Mucosa of rectum (tissue), 2 donors: Measurements from ENCODE around the gene SEC61G.
A peak's percentile ranks its signal among the peaks of the same experiment; 100 is the strongest.

Source experiments
- H3K27ac ChIP-seq, 2 donors: one replicate each; pipeline ENCODE4 v1.7.0; 2013; ENCODE audit warnings: inconsistent platforms in 2 of 2, low read depth in 2 of 2, low read length in 2 of 2
- H3K27me3 ChIP-seq, 2 donors: one replicate each; pipeline ENCODE4 v1.7.0; 2013; ENCODE audit warnings: low read length in 2 of 2; ENCODE audit not compliant: control insufficient read depth in 2 of 2, insufficient read depth in 2 of 2
- H3K36me3 ChIP-seq, 2 donors: one replicate each; pipeline ENCODE4 v1.7.0; 2013; ENCODE audit warnings: low read length in 2 of 2; ENCODE audit not compliant: control insufficient read depth in 2 of 2, insufficient read depth in 2 of 2
- H3K4me1 ChIP-seq, 2 donors: one replicate each; pipeline ENCODE4 v1.7.0; 2013; ENCODE audit warnings: low read length in 2 of 2, mild to moderate bottlenecking in 1 of 2; ENCODE audit not compliant: control insufficient read depth in 2 of 2, insufficient read depth in 2 of 2
- H3K4me3 ChIP-seq, 2 donors: one replicate each; pipeline ENCODE4 v1.7.0; 2013; ENCODE audit warnings: low read length in 2 of 2
- H3K9ac ChIP-seq, 2 donors: one replicate each; pipeline ENCODE4 v1.7.0; 2013; ENCODE audit warnings: low read length in 2 of 2, low read depth in 1 of 2, mild to moderate bottlenecking in 1 of 2
- H3K9me3 ChIP-seq, 2 donors: one replicate each; pipeline ENCODE4 v1.7.0; 2013; ENCODE audit warnings: low read length in 2 of 2; ENCODE audit not compliant: control insufficient read depth in 2 of 2
- donor health status: healthy.
- donor health status: Normal muscosa, but diverticular disease.

Gene SEC61G

GRCh38 chr7:54783952-54784351 is 24.9 kb upstream of the SEC61G start:
- no peaks in the 10 kb centered on the region for H3K9me3 ChIP-seq
- H3K36me3 ChIP-seq, result no peaks in the 10 kb centered on the region
- peaks cover 0 to 4% of the 10 kb centered on the region in 2 donors for H3K4me1 ChIP-seq
- H3K27me3 ChIP-seq, result no peaks in the 10 kb centered on the region
- no peak overlapping the region for H3K27ac ChIP-seq
- no peak overlapping the region for H3K9ac ChIP-seq
- no peak overlapping the region for H3K4me3 ChIP-seq

DNA sequence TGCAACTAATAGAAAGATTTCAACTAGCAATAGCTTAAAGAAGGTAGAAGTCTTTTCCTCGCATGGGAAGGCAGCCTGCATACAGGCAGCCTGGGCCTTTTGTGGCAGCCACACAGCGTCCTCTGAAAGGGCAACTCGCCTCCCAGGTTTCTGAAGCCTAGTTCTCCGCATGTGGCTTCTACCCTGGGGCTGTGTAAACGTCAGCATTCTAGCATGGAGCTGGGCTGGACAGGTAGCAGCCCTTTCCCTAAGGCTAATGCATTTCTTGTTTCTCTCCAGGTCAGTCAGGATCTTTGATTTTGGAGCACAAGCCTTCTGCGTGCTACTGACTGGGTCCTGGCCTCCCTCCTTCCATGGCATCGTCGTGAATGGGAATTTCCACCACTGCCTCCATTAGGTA is 23.8 kb upstream of the SEC61G start:
- Histone ChIP-seq H3K9me3 (no peaks in the 10 kb centered on the region), H3K9ac (no peak overlapping the region), H3K27ac (no peak overlapping the region), H3K4me3 (no peak overlapping the region), H3K36me3 (no peaks in the 10 kb centered on the region), H3K27me3 (no peaks in the 10 kb centered on the region), H3K4me1 (no peaks in the 10 kb centered on the region)

GRCh38 chr7:54782314-54782713 is 23.3 kb upstream of the SEC61G start:
- no peaks in the 10 kb centered on the region for H3K4me1 ChIP-seq
- H3K27me3 ChIP-seq, result no peaks in the 10 kb centered on the region
- no peak overlapping the region for H3K27ac ChIP-seq
- no peaks in the 10 kb centered on the region for H3K9me3 ChIP-seq
- no peak overlapping the region for H3K4me3 ChIP-seq
- no peak overlapping the region for H3K9ac ChIP-seq
- H3K36me3 ChIP-seq, result no peaks in the 10 kb centered on the region

DNA sequence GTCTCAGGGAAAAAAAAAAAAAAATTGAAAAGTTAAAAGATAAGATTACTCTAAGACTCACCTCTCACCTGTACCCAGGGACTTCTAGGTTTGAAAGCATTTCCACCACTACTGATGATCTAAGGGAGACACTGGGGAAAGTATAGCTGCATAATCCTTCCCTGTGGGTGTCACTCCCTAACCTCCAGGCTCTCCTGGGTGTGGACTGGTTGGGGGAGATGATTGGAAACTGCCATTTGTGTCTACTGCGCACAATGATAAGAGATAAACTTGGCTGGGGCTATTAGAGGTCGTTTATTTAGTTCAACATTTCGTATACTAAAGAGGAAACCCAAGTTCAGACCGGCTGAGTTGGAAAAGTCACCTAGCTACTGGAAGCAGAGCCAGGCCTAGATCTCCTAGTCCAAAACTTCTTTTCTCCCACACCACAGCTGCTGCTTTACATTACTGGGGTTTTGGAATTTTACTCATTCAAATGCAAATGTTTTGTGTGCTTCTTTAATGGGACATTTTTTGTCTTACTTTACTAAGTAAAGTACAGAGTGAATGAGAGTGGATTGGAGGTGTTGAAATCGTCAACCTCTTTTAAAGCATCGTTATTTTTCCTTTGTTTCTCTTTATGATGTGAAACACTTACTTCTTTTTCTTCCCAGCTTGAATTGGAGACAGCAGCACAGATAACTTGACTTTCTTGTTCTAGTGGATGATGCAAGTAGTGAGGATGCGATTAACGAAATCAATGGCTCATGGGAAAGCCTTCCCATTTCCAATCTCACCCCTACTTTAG is 22.3 kb upstream of the SEC61G start:
- no peak overlapping the region for H3K4me3 ChIP-seq
- no peaks in the 10 kb centered on the region for H3K36me3 ChIP-seq
- no peak overlapping the region for H3K27ac ChIP-seq
- no peak overlapping the region for H3K9ac ChIP-seq
- no peaks in the 10 kb centered on the region for H3K9me3 ChIP-seq
- no peaks in the 10 kb centered on the region for H3K27me3 ChIP-seq
- H3K4me1 ChIP-seq, result no peaks in the 10 kb centered on the region

DNA sequence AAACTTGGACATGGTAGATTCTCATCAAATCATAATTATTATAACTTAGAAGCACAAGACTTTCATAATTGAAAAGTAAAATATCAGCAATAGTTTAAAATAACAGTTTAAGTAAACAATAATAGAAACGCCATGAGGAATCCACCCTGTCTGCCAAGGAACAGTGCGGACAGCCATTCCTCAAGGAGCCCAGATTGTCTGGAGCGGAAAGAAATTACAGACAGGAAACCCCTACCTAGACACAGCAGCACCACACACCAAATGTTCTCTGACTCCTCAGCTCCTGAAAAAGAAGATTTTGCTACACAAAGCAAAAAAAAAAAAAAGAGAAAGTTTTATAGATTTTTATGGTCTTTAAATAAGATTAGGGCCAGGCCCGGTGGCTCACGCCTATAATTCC is 21.5 kb upstream of the SEC61G start:
- Histone ChIP-seq H3K4me1 (no peaks in the 10 kb centered on the region), H3K36me3 (no peaks in the 10 kb centered on the region)

GRCh38 chr7:54778696-54779540 is 19.9 kb upstream of the SEC61G start:
- Histone ChIP-seq H3K9me3 (no peaks in the 10 kb centered on the region), H3K36me3 (no peaks in the 10 kb centered on the region), H3K4me1 (no peaks in the 10 kb centered on the region), H3K27me3 (no peaks in the 10 kb centered on the region), H3K27ac (no peak overlapping the region), H3K9ac (no peak overlapping the region), H3K4me3 (no peak overlapping the region)

More for the DNA sequence above, 21.5 kb upstream of the SEC61G start:
- no peaks in the 10 kb centered on the region for H3K9me3 ChIP-seq
- H3K27me3 ChIP-seq, result no peaks in the 10 kb centered on the region
- H3K27ac ChIP-seq, result no peak overlapping the region
- no peak overlapping the region for H3K4me3 ChIP-seq
- no peak overlapping the region for H3K9ac ChIP-seq

- H3K36me3 ChIP-seq, result no peaks in the 10 kb centered on the region
- no peaks in the 10 kb centered on the region for H3K27me3 ChIP-seq
- no peaks in the 10 kb centered on the region for H3K4me1 ChIP-seq
- H3K9ac ChIP-seq, result no peak overlapping the region
- no peak overlapping the region for H3K4me3 ChIP-seq
- no peaks in the 10 kb centered on the region for H3K9me3 ChIP-seq
- H3K27ac ChIP-seq, result no peak overlapping the region
Observed at GRCh38 chr7:54778166-54778565, 19.2 kb upstream of the SEC61G start.

GRCh38 chr7:54774785-54775740 is 16.1 kb upstream of the SEC61G start:
- Histone ChIP-seq H3K27ac (no peak overlapping the region), H3K4me1 (no peaks in the 10 kb centered on the region), H3K4me3 (no peak overlapping the region), H3K9me3 (no peaks in the 10 kb centered on the region), H3K36me3 (no peaks in the 10 kb centered on the region), H3K27me3 (no peaks in the 10 kb centered on the region), H3K9ac (no peak overlapping the region)

- no peaks in the 10 kb centered on the region for H3K4me1 ChIP-seq
- peak overlapping the region; percentile 29 to 63 for H3K9ac ChIP-seq
- no peaks in the 10 kb centered on the region for H3K9me3 ChIP-seq
- peak overlapping the region in 1 of 2 donors; percentile 2 for H3K27ac ChIP-seq
- no peaks in the 10 kb centered on the region for H3K27me3 ChIP-seq
- no peaks in the 10 kb centered on the region for H3K36me3 ChIP-seq
- H3K4me3 ChIP-seq, result peak overlapping the region; percentile 68 to 80
Observed at GRCh38 chr7:54773472-54774399, 14.7 kb upstream of the SEC61G start.
